Vagina (tissue), 2 donors: ENCODE measurements around the gene FAM50B. TPM values are rescaled to one million over a fixed set of nuclear protein-coding genes. Genes with fewer than 3 reads are reported as not detected.
"Not testable (repeated sequence)": the region's sequence is repeated elsewhere in the genome, so short reads cannot be mapped to it uniquely, and the experiment has no call there.

ENCODE experiments used
- DNase-seq, 2 donors: peaks; one replicate each; pipeline ENCODE4 v3.0.0-alpha.2; 2017; ENCODE audit errors: extremely low spot score in 2 of 2
- H3K27ac ChIP-seq: fragments of 200-600 bp; sonication (generic); one replicate; pipeline ENCODE4 v1.5.1; 2019
- H3K27me3 ChIP-seq: fragments of 200-600 bp; sonication (generic); one replicate; pipeline ENCODE4 v1.5.1; 2019
- H3K36me3 ChIP-seq, 2 donors: fragments of 200-600 bp; sonication (generic); one replicate each; pipeline ENCODE4 v1.5.1; 2017 to 2019
- H3K4me1 ChIP-seq: fragments of 200-600 bp; sonication (generic); one replicate; pipeline ENCODE4 v1.5.1; 2019
- H3K4me3 ChIP-seq, 2 donors: fragments of 200-600 bp; sonication (generic); 1 replicate in 1 of 2; 2 replicates in 1 of 2; pipeline ENCODE4 v1.5.1; 2016 to 2019
- H3K9me3 ChIP-seq: fragments of 200-600 bp; sonication (generic); one replicate; pipeline ENCODE4 v1.5.1; 2019
- CTCF ChIP-seq, 3 experiments: fragments of 450-650 bp in 2 of 3; fragments of 200-600 bp in 1 of 3; sonication (generic) in 1 of 3; IDR thresholded peaks; one replicate each; pipeline ENCODE4 v1.5.1; 2017 to 2019; ENCODE audit warnings: antibody characterized with exemption in 3 of 3, mild to moderate bottlenecking in 2 of 3, moderate library complexity in 2 of 3
- POLR2A ChIP-seq, 2 donors: fragments of 450-650 bp; IDR thresholded peaks; one replicate each; pipeline ENCODE4 v1.6.1; 2017; ENCODE audit warnings: antibody characterized with exemption in 2 of 2, mild to moderate bottlenecking in 2 of 2, moderate library complexity in 2 of 2
- POLR2AphosphoS5 ChIP-seq, 2 donors: sonication (generic); formaldehyde crosslinking; IDR thresholded peaks; one replicate each; pipeline ENCODE4 v1.9.0; 2017; ENCODE audit warnings: antibody characterized with exemption in 2 of 2, mild to moderate bottlenecking in 2 of 2, low read depth in 1 of 2; ENCODE audit not compliant: insufficient read depth in 1 of 2
- intact Hi-C: fragments of 100-400 bp; cut with DNase I; formaldehyde crosslinking; loops from one replicate; pipeline ENCODE4 v1.15.1; 2023
- total RNA-seq: library from RNA; depleted of rRNA; stranded (reverse); fragments of >200 nt; gene quantifications from one replicate; pipeline ENCODE4 v1.2.3, GENCODE V29; 2016

The FAM50B gene
- total RNA-seq, 1 donor from 2014 or later: 4.9 TPM

- H3K4me1 ChIP-seq: no peaks in the 10 kb centered on the region
- H3K9me3 ChIP-seq: no peaks in the 10 kb centered on the region
- no peak overlapping the region for H3K4me3 ChIP-seq
- DNase-seq: peak in 1 of 2 donors; percentile 65
- intact Hi-C loops: no loop called here
- H3K36me3 ChIP-seq: no peaks in the 10 kb centered on the region
- no peak overlapping the region for H3K27ac ChIP-seq
- no peaks in the 10 kb centered on the region for H3K27me3 ChIP-seq
- TF ChIP-seq POLR2A (IDR thresholded peaks at IDR 0.05): no peak
- TF ChIP-seq CTCF (IDR thresholded peaks at IDR 0.05): no peak
- no peak for TF ChIP-seq POLR2AphosphoS5 (IDR thresholded peaks at IDR 0.05; ENCODE audit: insufficient read depth in 1 of 2, low read depth in 1 of 2)
Observed at GRCh38 chr6:3857468-3858456, 8.6 kb downstream of the FAM50B start.

GRCh38 chr6:3859878-3860552 lies 10.8 kb downstream of the FAM50B start:
- Histone ChIP-seq H3K36me3 (no peaks in the 10 kb centered on the region), H3K4me3 (no peak overlapping the region), H3K27me3 (no peaks in the 10 kb centered on the region), H3K9me3 (no peaks in the 10 kb centered on the region), H3K4me1 (no peaks in the 10 kb centered on the region), H3K27ac (no peak overlapping the region)
- intact Hi-C loops: no loop called here
- TF ChIP-seq POLR2A (IDR thresholded peaks at IDR 0.05) (no peak), CTCF (IDR thresholded peaks at IDR 0.05) (no peak), POLR2AphosphoS5 (IDR thresholded peaks at IDR 0.05; ENCODE audit: insufficient read depth in 1 of 2, low read depth in 1 of 2) (no peak)
- DNase-seq: no peak

DNA sequence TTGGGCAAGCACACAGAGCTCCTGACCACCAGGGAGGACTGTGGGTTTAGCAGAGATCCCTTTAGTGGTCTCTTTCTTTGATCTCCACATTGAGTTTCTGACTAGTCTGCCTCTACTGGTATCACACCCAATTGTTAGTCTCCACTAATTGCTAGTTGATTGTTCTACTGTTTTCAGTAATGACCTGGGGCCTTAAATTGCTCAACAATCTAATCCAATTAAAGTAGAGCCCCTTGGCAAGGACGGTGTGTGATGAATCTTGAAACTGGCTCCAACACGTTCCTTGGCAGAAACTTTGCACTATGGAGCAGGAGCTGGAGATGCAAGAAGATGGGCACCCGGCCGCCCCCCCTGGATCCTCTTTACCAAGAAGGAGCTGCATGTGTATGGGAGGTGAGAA lies 12.3 kb downstream of the FAM50B start:
- H3K4me3 ChIP-seq: no peak overlapping the region
- H3K27me3 ChIP-seq: no peaks in the 10 kb centered on the region
- H3K36me3 ChIP-seq: no peaks in the 10 kb centered on the region
- intact Hi-C loops: no loop called here
- no peak overlapping the region for H3K27ac ChIP-seq
- TF ChIP-seq CTCF (IDR thresholded peaks at IDR 0.05) (no peak), POLR2A (IDR thresholded peaks at IDR 0.05) (no peak), POLR2AphosphoS5 (IDR thresholded peaks at IDR 0.05; ENCODE audit: insufficient read depth in 1 of 2, low read depth in 1 of 2) (no peak)
- DNase-seq: peak in 1 of 2 donors; percentile 49
- H3K9me3 ChIP-seq: no peaks in the 10 kb centered on the region
- H3K4me1 ChIP-seq: no peaks in the 10 kb centered on the region

DNA sequence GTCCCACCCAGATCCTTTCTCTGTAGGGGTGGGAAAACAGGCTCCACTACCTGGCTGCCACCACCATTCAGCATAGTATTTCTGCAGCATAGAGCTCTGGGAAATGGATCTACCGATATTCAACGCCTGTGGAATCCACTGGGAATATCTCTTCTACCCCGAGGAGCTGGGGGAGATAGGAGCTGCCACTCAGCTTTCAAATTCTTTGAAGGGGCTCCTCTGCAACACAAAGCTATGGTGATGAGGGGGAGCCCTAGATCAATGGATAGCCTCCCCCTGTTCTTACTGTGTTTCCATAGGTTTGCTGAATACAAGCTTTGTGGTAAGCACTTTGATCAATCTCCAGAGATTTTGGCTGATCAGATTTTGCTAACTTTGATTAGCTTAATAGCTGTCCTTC lies 12.9 kb downstream of the FAM50B start:
- intact Hi-C loops: no loop called here
- Histone ChIP-seq H3K9me3 (no peaks in the 10 kb centered on the region), H3K4me1 (no peaks in the 10 kb centered on the region), H3K4me3 (no peak overlapping the region), H3K27me3 (no peaks in the 10 kb centered on the region), H3K27ac (no peak overlapping the region), H3K36me3 (no peaks in the 10 kb centered on the region)
- peak in 1 of 2 donors; percentile 1 for DNase-seq
- TF ChIP-seq CTCF (IDR thresholded peaks at IDR 0.05) (no peak), POLR2AphosphoS5 (IDR thresholded peaks at IDR 0.05; ENCODE audit: insufficient read depth in 1 of 2, low read depth in 1 of 2) (no peak), POLR2A (IDR thresholded peaks at IDR 0.05) (no peak)

DNA sequence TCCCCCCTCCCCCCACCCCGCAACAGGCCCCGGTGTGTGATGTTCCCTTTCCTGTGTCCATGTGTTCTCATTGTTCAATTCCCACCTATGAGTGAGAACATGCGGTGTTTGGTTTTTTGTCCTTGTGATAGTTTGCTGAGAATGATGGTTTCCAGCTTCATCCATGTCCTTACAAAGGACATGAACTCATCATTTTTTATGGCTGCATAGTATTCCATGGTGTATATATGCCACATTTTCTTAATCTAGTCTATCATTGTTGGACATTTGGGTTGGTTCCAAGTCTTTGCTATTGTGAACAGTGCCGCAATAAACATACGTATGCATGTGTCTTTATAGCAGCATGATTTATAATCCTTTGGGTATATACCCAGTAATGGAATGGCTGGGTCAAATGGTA lies 14.1 kb downstream of the FAM50B start:
- H3K27me3 ChIP-seq, H3K4me1 ChIP-seq, H3K36me3 ChIP-seq, intact Hi-C loops, H3K9me3 ChIP-seq, H3K27ac ChIP-seq, H3K4me3 ChIP-seq, DNase-seq: not testable (repeated sequence)
